Measurements from ENCODE around the gene MAN2A2.
A peak's percentile ranks its signal among the peaks of the same experiment; 100 is the strongest.
"Not testable (repeated sequence)": the region's sequence is repeated elsewhere in the genome, so short reads cannot be mapped to it uniquely, and the experiment has no call there.

Gene MAN2A2

DNA sequence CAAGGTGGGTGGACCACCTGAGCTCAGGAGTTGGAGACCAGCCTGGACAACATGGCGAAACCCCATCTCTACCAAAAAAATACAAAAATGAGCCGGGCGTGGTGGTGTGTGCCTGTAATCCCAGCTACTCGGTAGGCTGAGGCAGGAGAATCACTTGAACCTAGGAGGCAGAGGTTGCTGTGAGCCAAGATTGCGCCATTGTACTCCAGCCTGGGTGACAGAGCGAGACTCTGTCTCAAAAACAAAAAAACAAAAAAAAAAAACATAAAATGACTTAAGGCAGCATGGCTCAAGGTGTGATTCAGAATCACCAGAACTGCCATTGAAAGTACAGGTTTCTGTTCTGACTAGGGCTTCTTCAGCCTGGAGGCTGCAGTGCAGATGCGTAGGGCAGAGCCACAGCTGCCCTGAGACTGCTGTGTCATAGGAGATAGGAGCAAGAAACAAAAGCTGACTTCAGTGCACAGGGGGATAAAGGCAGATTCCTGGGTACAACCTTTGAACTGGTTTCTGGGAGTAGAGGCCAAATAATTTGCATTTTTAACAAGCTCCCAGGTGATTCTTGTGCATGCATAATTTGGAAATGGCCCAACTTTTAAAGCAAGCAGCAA, 19.7 kb downstream of the MAN2A2 start:
- DNase-seq: peak; percentile 61

DNA sequence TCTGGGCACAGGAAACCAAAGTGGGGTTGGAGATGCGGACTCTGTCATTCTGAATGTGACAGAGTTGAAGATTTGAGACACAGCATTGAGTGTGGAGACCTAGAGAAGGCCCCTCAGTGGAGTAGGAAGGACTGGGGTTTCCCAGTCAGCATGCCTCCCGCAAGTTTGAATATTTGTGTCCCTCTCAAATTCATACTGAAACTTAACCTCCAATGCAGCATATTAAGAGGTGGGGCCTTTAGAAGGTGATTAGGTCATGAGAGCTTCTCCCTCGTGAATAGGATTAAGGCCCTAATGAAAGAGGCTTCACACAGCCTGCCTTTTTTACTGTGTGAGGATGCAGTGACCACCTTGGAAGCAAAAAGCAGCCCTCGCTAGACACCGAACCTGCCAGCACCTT, 21.3 kb downstream of the MAN2A2 start:
- no peak for DNase-seq

DNA sequence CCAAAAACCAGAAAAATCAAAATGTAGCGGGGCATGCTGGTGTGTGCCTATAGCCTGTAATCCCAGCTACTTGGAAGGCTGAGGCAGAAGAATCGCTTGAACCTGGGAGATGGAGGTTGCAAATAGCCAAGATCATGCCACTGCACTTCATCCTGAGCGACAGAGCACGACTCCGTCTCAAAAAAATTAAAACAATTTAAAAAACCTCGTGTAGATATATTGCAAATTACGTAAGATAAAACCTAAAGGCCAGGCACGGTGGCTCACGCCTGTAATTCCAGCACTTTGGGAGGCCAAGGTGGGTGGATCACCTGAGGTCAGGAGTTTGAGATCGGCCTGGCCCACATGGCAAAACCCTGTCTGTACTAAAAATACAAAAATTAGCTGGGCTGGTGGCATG, 23.7 kb downstream of the MAN2A2 start:
- DNase-seq: not testable (repeated sequence)

DNA sequence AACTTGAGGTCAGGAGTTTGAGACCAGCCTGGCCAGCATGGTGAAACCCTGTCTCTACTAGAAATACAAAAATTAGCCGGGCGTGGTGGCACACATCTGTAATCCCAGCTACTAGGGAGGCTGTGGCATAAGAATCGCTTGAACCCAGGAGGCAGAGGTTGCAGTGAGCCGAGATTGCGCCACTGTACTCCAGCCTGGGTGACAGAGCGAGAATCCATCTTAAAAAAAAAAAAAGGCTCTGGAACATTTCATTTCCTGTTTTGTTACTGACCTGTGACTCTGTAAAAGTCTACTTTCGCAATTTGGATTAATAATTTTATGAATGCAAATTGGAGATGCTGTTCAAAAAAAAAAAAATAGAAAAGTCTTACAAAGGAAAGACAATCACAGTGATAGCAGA, 25.0 kb downstream of the MAN2A2 start:
- not testable (repeated sequence) for DNase-seq

DNA sequence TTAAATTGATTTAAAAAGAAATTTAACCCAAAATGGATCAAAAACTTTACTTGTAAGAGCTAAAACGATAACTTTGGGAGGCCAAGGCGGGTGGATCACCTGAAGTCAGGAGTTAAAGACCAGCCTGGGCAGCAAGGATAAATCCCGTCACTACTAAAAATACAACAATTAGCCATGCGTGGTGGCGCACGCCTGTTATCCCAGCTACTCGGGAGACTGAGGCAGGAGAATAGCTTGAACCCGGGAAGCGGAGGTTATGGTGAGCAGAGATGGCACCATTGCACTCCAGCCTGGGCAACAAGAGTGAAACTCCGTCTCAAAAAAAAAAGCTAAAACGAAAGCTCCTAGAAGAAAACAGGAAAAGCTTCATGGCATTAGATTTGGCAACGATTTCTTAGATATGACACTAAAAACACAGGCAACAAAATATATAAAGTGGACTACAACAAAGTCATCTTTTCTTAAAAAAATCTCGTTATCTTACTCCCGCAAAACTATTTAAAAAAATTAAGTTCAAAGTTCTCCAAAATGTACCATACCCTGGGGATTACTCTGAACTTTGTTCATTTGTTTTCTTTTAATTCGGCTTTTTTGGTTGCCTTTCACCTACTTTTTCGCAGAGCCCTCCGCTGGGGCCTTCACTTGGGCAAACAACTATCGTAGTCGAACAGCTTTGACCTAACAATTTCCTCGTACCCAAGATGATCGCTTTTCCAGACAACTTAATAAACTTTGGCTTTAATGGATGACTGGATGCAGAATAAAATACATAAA, 26.3 kb downstream of the MAN2A2 start:
- DNase-seq: no peak

DNA sequence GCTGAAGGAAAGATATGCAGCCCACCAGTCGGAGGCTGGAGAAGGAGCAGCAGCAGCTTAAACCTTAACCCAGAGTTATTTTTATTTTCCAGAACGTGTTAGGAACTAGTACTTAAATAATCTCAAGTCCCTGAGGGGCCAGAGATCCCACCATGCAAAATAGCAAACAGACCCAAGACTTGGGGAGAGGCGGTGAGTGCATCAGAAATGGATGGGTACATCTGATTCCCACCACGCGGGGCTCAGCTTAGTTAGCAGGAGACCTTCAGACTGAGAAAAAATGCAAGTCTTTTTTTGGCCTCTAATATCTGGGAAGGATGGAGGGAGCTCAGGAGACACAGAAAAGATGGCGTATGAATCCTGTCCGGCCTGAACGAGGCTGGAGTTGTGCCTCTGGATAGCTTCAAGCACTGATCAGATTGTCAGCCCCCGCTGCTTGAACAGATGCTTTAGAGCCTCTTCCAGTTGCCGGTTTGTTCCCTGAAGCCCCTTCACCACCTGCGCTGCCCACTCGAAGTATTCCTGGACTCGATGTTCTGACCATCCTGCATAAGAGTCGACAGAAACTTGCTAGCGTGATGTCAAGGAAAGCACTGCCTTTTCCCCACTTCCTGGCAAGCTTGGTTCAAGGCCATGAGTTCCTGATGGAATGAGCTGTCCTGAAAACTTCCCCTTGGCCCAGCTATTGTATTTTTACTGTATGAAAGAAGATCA, 27.9 kb downstream of the MAN2A2 start:
- DNase-seq: no peak

DNA sequence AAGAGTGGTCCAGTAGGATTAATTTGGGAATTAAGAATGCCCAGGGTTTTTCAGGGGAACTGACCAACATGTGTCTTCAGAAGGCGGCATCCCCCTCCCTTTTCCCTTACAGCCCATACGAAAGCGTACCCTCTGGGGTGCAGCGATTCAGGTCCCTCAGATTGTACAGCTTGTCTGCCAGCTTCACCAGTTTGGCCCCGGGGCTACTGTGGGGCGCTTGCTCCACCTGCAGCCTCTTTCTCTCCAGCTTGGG, 28.4 kb downstream of the MAN2A2 start:
- no peak for DNase-seq

DNA sequence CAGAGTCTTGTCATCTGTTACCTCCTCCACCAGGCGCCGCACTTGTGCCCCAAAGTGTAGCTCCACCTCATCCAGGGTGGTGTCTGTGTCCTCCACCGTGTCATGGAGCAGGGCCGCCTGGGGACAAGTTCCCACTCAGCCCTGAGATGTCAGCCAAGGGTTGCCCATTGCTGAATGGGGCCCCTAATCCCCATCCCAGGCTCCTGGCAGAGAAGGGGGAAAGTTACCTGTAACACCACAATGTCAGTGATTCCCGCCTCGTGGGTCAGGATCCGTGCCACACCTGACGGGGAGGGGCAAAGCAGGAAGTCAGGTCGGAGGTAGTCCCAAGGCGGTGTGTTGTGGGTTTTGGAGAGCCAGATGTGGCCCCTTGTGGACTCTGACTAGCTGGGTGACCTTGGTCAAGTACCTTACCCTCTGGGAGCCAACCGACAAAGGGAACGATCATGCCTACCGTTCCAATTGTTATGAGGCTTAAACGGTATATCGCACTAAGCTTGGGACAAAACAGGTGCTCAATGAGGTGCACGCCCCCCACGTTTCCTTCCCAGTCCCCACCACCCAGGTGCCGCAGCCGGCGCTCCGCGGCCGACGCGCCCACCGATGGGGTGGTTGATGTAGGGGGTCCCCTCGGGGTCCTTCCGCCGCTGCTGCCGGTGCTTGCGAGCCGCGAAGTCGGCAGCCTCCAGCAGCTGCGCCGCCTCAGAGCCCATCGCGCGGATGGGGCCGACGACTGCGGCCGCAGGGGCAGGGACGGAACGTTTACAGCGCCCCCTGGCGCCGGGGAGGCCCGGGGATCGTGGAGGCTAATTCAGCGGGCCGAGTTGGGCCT, 28.9 kb downstream of the MAN2A2 start, which contains the start of gene HDDC3:
HDDC3 (minus strand) TSS at position 722 of the 832 bp plus-strand sequence; CDS start at position 713, 9 bp downstream.
- DNase-seq: peak; percentile 97

DNA sequence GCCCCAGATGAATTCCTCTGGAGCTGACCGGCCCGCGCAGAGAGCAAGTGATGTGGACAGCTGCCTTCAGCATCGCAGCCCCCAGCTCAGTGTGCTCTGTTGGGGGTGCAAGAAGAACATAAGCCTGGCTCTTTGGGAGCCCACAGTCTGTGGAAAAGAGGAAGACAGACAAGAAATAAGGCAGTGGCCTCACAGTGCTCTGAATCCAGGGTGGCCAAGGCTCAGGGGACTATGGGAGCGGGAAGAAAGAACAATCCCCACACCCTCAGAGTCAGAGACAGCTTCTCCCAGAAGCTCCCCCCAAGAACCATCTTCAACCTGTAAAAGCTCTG, 29.5 kb downstream of the MAN2A2 start:
- no peak for DNase-seq

DNA sequence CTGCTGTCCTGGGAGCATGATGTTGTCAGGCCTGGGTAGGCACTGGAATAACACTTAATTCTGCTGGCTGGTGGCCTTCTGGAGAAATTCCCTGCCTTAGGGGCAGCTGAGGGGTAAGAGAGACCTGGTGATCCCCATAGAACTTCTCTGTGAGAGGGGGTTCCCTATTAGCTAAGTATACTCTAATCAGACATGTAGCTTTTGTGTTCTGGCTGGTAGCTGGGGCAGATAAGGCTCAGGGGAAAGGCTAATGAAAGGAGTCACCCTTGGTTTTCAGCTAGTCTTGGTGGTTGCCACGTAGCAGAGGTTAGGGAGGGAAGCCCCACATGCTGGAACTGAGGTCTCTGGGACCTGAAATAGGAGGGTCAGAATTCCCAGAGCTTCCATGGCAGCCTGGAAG, 30.2 kb downstream of the MAN2A2 start:
- peak; percentile 86 for DNase-seq

DNA sequence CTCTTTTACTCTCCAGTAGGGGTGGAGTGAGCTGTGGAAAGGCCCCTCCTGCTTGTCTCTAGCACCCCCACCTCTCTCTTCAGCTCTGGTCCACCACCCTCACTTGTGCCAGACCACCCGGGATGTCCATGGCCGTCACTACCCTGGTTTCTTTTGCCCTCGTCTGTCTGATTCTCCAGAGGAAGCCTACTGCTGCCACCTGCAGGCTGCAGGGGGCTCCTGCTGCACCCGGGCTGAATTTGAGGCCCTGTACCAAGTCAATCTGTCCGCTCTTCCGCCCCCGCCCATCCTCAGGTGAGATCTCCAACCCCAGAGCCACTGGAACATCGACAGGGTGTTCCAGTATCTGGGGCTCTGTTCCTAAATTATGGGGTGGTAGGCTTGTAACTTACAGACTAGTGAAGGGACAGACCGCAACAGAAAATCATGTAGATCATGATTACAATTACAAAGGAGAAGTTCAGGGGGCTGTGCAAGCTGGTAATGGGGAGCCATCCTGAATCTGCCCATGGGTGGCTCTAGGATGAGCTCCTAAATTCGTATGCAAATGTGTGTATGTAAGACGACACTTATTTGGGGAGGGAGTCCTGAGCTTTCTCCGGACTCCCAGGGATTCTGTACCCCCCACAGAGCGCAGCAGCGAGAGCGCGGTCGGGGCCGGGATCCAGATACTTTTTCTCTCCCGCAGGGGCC, 31.3 kb downstream of the MAN2A2 start:
- peak; percentile 95 for DNase-seq

DNA sequence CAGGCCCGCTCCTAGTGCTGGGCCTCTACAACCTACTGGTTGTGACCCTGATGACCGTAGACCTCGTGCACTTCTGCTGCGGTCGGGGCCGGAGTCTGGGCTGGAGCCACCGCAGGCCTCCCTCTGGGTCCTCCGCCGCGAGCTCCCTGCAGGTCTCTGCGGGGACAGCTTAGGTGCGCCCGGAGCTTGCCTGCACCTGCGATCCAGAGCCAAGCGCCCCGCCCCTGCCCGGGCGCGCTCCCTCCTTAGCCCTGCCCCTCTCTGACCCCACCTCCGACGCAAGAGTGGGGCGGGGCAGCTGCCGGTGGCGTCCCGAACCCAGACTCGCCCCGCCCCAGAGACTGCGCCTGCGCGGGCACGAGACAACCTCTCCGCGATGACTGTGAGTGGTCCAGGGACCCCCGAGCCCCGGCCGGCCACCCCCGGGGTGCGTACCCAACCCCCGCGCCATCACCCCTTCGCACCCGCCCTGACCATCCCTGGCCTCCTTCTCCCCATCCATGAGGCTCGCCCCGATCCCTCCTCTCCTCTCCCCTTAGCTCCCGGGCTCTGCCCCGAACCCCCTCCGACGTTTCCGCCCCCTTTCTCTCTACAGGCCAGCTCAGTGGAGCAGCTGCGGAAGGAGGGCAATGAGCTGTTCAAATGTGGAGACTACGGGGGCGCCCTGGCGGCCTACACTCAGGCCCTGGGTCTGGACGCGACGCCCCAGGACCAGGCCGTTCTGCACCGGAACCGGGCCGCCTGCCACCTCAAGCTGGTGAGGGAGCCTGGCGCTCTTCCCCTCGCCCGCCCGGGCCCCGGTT, 32.0 kb downstream of the MAN2A2 start, which contains the start of gene UNC45A:
UNC45A (plus strand) TSS at position 337 of the 803 bp plus-strand sequence; CDS start at position 377, 40 bp downstream.
- peak; percentile 96 for DNase-seq

DNA sequence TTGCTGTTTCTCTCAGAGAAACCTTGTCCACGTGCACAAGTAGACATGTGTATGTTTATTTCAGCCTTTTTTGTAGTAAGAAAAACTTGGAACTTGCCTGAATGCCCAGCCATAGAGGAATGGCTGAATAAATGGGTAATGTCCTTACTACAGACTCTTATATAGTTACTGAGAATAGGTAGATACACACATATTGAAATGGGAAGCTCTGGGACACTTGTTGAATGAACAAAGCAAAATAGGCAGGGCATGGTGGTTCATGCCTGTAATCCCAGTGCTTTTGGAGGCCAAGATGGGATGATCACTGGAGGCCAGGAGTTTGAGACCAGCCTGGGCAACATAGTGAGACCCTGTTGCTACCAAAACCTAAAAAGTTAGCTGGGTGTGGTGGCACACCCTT, 33.7 kb downstream of the MAN2A2 start:
- no peak for DNase-seq

DNA sequence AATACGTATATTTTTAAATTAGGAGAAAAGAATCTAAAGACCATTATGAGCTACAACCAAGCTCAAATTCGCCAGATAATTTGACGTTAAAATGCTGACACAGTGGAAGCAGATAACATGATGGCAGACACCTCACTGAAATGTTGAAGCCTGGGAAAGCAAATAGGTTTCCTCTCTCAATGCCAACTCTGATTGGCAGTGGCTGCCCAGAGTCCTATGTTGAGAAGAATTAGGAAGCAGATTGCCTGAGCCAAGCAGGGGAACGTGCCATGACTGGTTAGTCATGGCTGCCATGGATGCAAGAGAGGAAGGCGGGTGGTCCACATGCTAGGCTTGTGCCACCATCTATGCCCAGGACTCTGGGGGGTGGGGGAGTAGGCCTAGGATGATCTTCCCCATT, 35.2 kb downstream of the MAN2A2 start:
- DNase-seq: no peak

DNA sequence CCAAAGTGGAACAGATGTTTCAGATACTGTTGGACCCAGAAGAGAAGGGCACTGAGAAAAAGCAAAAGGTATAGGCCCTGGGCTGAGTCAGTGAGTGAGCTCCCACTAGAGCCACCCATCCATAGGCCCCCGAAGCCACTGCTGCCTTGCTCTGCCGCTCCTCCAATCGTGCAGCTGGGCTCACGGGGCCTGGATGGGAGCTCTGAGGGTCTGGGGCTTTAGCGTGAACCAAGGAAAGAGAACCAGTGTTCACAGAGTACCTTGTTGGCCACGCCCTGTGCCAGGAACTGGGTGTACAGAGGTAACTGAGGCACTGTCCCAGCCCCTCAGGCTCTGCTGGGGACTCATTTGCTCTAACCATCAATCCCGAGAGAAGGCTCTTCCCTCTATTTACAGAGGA, 36.7 kb downstream of the MAN2A2 start:
- no peak for DNase-seq

DNA sequence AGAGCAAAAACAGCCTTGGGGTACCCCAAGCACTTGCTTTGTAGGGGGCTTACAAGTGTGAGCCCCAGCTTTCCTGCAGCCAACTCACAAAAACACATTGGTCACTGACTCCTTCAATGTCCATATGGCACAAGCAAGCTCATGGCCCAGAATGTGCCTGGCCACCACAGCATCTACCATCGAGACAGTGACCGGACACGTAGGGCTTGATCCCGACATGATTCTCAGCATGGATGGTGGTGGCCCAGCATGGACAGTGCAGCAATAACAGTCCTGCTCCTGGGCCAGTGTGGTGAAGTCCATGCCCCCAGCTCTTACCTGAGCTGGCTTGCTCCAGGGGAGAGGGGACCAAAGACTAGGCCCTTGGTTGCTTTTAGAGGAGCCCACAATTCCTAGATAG, 37.9 kb downstream of the MAN2A2 start:
- DNase-seq: no peak

DNA sequence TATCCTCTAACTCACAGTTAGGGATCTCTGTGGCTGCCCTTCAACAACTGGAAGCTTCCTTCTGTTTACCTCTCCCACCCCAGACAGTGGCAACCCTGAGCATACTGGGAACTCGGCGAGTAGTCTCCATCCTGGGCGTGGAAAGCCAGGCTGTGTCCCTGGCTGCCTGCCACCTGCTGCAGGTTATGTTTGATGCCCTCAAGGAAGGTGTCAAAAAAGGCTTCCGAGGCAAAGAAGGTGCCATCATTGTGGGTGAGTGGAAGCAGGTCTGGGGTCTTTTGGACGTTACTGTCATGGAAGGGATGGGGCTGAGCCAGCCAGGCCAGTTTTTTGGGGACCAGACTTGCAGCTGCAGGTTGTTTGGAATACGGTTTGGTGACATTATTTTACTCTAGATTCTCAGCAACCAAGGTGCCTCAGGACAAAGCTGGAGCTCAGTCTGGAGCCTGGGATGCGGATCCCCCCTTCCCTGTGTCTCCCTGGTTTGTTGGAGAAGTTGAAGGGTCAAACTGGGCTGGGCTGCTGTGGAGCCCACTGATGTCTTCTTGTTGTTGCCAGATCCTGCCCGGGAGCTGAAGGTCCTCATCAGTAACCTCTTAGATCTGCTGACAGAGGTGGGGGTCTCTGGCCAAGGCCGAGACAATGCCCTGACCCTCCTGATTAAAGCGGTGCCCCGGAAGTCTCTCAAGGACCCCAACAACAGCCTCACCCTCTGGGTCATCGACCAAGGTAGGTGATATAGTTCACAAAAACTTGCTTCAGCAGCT, 39.4 kb downstream of the MAN2A2 start:
- DNase-seq: no peak

DNA sequence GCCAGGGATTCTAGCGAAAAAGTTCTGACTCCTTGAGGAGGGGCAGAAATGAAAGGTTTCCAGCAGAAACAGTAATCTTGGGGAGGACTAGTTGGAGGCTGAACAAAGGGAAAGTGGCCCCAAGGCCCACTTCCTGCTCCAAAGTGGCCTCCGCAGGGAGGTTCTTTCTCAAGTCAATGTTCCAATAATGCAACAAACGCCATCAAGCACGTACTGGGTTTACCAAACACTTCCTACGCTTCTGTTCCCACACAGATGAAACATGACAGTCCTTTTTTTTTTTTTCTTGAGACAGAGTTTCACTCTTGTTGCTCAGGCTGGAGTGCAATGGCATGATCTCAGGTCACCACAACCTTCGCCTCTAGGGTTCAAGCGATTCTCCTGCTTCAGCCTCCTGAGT, 42.0 kb downstream of the MAN2A2 start:
- DNase-seq: no peak

DNA sequence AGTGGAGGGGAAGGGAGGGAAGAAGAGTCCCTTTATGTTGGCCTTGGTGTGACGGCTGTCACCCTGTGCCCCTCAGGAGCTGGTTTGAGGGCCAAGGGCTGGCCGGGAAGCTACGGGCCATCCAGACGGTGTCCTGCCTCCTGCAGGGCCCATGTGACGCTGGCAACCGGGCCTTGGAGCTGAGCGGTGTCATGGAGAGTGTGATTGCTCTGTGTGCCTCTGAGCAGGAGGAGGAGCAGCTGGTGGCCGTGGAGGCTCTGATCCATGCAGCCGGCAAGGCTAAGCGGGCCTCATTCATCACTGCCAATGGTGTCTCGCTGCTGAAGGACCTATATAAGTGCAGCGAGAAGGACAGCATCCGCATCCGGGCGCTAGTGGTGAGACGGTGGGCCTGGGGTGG, 43.4 kb downstream of the MAN2A2 start:
- no peak for DNase-seq

DNA sequence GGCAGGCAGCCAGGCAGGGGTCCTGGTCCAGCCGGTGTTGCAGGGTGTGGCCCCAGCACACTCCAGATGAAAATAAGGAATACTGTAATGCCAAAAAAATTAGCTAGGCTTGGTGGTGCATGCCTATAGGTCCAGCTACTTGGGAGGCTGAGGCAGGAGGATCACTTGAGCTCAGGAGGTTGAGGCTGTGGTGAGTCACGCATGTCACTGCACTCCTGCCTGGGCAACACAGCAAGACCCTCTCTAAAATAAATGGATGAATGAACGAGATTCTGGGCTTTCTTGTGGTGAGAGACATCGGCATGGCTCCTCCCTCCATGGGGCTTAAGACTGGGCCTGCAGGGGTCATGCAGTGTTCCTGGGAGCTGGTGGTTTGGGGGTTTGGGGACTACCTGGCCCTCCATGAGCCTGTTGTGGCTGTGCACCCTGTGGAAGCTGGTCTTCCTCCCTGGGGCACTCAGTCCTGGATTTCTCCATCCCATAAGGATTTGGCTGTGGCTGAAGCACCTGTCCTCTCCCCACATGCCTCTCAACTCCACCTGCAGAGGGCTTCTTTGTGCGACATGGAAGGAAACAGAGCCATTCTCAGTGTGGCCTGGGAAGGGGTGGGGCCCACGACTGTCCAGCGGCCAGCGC, 44.0 kb downstream of the MAN2A2 start:
- no peak for DNase-seq

Data from hematopoietic multipotent progenitor cell treated with erythropoietin and hydrocortisone succinate and interleukin-3 and kit ligand, for 4 days (in vitro differentiated cells).